Measurements from ENCODE around the gene ALG12.
A peak's percentile ranks its signal among the peaks of the same experiment; 100 is the strongest.

Gene ALG12

DNA sequence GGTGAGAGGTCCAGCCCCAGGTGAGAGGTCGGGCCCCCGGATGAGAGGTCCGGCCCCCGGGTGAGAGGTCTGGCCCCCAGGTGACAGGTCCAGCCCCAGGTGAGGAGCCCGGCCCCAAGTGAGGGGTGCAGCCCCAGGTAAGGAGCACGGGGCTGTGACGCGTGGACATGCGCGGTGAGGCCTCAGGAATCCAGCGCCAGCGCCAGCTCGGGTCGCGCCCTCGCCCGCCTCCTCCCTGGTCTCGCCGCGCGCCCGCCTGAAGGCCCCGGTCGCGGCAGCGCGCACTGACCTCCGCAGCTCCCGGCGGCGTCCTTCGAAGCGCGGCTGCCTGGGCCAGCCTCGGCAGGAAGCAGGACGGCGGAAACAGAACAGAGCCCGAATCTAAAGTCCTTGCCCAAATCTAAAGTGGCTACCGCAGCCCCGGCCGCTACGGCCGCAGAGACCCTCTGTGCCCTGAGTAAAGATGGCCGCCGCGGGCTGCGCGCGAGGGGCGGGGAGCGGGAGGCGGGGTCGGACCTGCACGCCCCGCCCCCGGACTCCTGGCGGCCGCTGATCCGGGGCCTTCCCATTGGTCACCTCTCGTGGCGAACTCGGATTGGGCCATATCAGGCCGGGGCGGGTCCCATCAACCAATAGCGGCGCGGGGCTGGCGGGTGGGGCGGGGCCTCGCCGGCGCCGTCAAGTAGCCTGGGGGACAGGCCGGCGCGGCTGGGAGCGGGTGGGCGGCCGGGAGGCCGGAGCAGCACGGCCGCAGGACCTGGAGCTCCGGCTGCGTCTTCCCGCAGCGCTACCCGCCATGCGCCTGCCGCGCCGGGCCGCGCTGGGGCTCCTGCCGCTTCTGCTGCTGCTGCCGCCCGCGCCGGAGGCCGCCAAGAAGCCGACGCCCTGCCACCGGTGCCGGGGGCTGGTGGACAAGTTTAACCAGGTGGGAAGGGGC lies at the start of gene ALG12, which contains the start of gene CRELD2:
Gene ALG12 (minus strand): TSS at position 465 of the 937 bp plus-strand sequence. CDS start 4,673 bp downstream, outside the sequence.
Gene CRELD2 (plus strand): TSS at position 661 of the 937 bp plus-strand sequence. CDS start 136 bp downstream, at position 797.
- TF ChIP-seq, protein P1, sequence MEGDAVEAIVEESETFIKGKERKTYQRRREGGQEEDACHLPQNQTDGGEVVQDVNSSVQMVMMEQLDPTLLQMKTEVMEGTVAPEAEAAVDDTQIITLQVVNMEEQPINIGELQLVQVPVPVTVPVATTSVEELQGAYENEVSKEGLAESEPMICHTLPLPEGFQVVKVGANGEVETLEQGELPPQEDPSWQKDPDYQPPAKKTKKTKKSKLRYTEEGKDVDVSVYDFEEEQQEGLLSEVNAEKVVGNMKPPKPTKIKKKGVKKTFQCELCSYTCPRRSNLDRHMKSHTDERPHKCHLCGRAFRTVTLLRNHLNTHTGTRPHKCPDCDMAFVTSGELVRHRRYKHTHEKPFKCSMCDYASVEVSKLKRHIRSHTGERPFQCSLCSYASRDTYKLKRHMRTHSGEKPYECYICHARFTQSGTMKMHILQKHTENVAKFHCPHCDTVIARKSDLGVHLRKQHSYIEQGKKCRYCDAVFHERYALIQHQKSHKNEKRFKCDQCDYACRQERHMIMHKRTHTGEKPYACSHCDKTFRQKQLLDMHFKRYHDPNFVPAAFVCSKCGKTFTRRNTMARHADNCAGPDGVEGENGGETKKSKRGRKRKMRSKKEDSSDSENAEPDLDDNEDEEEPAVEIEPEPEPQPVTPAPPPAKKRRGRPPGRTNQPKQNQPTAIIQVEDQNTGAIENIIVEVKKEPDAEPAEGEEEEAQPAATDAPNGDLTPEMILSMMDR (IDR thresholded peaks at IDR 0.05; ENCODE audit: borderline replicate concordance, insufficient read depth, low read depth, low read length), result no peak
- H3K4me3 ChIP-seq (ENCODE audit: low read depth, low read length), result peak within 1 kb of the TSS; percentile 90

GRCh38 chr22:49967706-49968208 lies 49.5 kb upstream of the ALG12 start:
- TF ChIP-seq, protein P1 (IDR thresholded peaks at IDR 0.05; ENCODE audit: borderline replicate concordance, insufficient read depth, low read depth, low read length), result no peak
- H3K4me3 ChIP-seq (ENCODE audit: low read depth, low read length), result no peak overlapping the region

GRCh38 chr22:49966774-49967705 lies 48.8 kb upstream of the ALG12 start:
- TF ChIP-seq, protein P1 (IDR thresholded peaks at IDR 0.05; ENCODE audit: borderline replicate concordance, insufficient read depth, low read depth, low read length), result no peak
- H3K4me3 ChIP-seq (ENCODE audit: low read depth, low read length), result no peak overlapping the region

GRCh38 chr22:49966041-49966773 lies 48.0 kb upstream of the ALG12 start:
- H3K4me3 ChIP-seq (ENCODE audit: low read depth, low read length), result no peak overlapping the region

GRCh38 chr22:49965091-49966040 lies 47.1 kb upstream of the ALG12 start:
- TF ChIP-seq, protein P1 (IDR thresholded peaks at IDR 0.05; ENCODE audit: borderline replicate concordance, insufficient read depth, low read depth, low read length), result no peak
- H3K4me3 ChIP-seq (ENCODE audit: low read depth, low read length), result no peak overlapping the region

More at GRCh38 chr22:49966041-49966773, 48.0 kb upstream of the ALG12 start:
- TF ChIP-seq, protein P1 (IDR thresholded peaks at IDR 0.05; ENCODE audit: borderline replicate concordance, insufficient read depth, low read depth, low read length), result no peak

Measured in GM12875 (cell line).